ENCODE data around the gene ARVCF.

DNA sequence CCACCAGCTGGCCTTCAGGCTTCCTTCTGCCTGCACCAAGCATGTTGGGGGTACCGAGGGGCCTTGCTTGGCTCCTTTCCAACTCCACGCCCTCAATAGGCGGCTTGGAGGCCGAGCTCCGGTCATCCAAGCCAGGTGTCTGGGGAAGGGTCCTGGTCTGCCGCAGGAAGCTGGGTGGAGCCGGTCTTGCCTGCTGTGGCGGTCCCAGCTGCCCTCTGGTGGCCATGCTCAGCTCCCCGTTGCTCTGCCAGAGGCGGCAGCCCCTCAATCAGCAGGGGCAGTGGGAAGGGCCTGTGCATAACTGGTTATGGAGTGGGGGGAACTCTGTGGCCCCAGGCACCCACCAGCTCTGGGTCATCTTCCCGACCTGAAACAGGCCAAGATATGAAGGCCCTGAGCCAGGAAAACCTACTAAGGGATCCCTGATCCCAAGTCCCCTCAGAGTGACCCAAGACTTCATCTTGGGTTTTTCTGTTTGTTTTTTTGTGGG, 3.2 kb downstream of the ARVCF start:
- TF ChIP-seq EZH2phosphoT487 (IDR thresholded peaks at IDR 0.05; ENCODE audit: insufficient read depth, low read depth), result no peak
- TF ChIP-seq EZH2 (IDR thresholded peaks at IDR 0.05; ENCODE audit: insufficient read depth, poor library complexity, severe bottlenecking), result no peak
